GM23338 (cell line): Measurements from ENCODE around the gene SCARF1. TPM values are rescaled to one million over a fixed set of nuclear protein-coding genes. Genes with fewer than 3 reads are reported as not detected.

Source experiments
- CREB1 ChIP-seq: fragments of 250-450 bp; sonication (Bioruptor Pico); IDR thresholded peaks from 2 replicates; pipeline ENCODE4 v1.5.0; 2020; ENCODE audit warnings: low read depth, mild to moderate bottlenecking, moderate library complexity
- POLR2AphosphoS5 ChIP-seq: IDR thresholded peaks from 2 replicates; pipeline ENCODE4 v1.6.1; 2016; ENCODE audit warnings: antibody characterized with exemption, low read depth
- STAT1 ChIP-seq: IDR thresholded peaks from one replicate; pipeline ENCODE4 v1.6.1; 2016; ENCODE audit warnings: antibody characterized with exemption; ENCODE audit not compliant: unreplicated experiment
- ZNF462 ChIP-seq: fragments of 250-450 bp; sonication (Bioruptor Pico); IDR thresholded peaks from 2 replicates; pipeline ENCODE4 v1.5.0; 2020; ENCODE audit warnings: mild to moderate bottlenecking, moderate library complexity
- polyA plus RNA-seq: library from polyadenylated mRNA; unstranded; fragments of >200 nt; fragmentation: Nextera tagmentation; extraction: Ambion mirVana; gene quantifications from 2 replicates; pipeline ENCODE4 v1.2.1, GENCODE V29; 2016
- total RNA-seq: library from RNA; depleted of rRNA; stranded (reverse); fragments of >200 nt; shearing (Covaris generic); gene quantifications from 2 replicates; pipeline ENCODE4 v1.2.3, GENCODE V29; 2014
- TF ChIP-seq, protein P1 (sequence below), 2 experiments: fragments of 200-600 bp in 1 of 2; sonication (generic) in 1 of 2; conservative IDR thresholded peaks; 2 replicates each; pipeline versions ENCODE4 v1.5.1 to v1.6.1; 2016 to 2017; ENCODE audit warnings: antibody characterized with exemption in 2 of 2, low read depth in 2 of 2, mild to moderate bottlenecking in 2 of 2, moderate library complexity in 1 of 2
- TF ChIP-seq, protein P2 (sequence below): IDR thresholded peaks from 2 replicates; pipeline ENCODE4 v1.6.1; 2016; ENCODE audit warnings: antibody characterized with exemption

The SCARF1 gene
- total and polyA plus RNA-seq, 2 experiments from 2014 or later = 0.76 to 1.6 TPM

DNA sequence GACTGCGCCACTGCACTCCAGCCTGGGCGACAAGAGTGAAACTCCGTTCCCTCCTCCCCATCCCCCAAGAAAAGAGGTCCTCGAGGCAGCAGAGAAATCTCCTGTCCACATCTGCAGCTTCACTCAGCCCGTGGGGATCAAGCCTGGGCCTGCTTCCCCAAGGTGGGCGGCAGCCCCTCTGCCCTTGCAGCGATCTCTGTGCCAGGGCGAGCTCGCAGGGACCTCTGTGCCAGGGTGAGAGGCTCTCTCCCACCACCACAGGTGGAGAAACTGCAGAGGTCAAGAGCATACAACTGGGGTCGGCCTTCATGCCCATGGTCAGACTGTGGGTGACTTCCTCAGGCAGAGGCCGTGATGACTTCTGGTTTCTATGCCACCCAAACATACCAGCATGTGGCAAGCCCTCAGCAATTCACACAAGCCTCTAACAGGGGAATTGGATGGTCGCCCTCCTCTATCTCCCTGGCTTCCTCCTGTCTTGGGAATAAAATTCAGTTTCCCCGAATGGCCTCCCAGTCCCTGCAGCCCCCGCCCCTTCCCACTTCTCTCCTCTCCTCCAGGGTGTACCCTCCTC is 22.4 kb downstream of the SCARF1 start (continued):
- TF ChIP-seq ZNF462 (no peak), POLR2AphosphoS5 (no peak), CREB1 (no peak), STAT1 (no peak)
- TF ChIP-seq, protein P1, sequence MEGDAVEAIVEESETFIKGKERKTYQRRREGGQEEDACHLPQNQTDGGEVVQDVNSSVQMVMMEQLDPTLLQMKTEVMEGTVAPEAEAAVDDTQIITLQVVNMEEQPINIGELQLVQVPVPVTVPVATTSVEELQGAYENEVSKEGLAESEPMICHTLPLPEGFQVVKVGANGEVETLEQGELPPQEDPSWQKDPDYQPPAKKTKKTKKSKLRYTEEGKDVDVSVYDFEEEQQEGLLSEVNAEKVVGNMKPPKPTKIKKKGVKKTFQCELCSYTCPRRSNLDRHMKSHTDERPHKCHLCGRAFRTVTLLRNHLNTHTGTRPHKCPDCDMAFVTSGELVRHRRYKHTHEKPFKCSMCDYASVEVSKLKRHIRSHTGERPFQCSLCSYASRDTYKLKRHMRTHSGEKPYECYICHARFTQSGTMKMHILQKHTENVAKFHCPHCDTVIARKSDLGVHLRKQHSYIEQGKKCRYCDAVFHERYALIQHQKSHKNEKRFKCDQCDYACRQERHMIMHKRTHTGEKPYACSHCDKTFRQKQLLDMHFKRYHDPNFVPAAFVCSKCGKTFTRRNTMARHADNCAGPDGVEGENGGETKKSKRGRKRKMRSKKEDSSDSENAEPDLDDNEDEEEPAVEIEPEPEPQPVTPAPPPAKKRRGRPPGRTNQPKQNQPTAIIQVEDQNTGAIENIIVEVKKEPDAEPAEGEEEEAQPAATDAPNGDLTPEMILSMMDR (conservative IDR thresholded peaks at IDR 0.05; ENCODE audit: low read depth in 2 of 2) = no peak
- TF ChIP-seq, protein P2, sequence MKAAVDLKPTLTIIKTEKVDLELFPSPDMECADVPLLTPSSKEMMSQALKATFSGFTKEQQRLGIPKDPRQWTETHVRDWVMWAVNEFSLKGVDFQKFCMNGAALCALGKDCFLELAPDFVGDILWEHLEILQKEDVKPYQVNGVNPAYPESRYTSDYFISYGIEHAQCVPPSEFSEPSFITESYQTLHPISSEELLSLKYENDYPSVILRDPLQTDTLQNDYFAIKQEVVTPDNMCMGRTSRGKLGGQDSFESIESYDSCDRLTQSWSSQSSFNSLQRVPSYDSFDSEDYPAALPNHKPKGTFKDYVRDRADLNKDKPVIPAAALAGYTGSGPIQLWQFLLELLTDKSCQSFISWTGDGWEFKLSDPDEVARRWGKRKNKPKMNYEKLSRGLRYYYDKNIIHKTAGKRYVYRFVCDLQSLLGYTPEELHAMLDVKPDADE = no peak
